NCI-H345 (cell line): ENCODE results near the gene MAP3K14.
A peak's percentile ranks its signal among the peaks of the same experiment; 100 is the strongest.

Experiments
- DNase-seq: peaks from one replicate; lab custom pipeline; 2025; lab: John Stamatoyannopoulos, UW

Gene MAP3K14

GRCh38 chr17:45282683-45283644 lies 33.9 kb downstream of the MAP3K14 start:
- peak; percentile 91 for DNase-seq

- no peak for DNase-seq
Observed at GRCh38 chr17:45279898-45280297, 36.9 kb downstream of the MAP3K14 start.

GRCh38 chr17:45277992-45278391 lies 38.8 kb downstream of the MAP3K14 start:
- no peak for DNase-seq

- peak; percentile 91 for DNase-seq
Observed at GRCh38 chr17:45277216-45277849, 39.5 kb downstream of the MAP3K14 start.

GRCh38 chr17:45276031-45276430 lies 40.8 kb downstream of the MAP3K14 start:
- DNase-seq = no peak

GRCh38 chr17:45274033-45274432 lies 42.8 kb downstream of the MAP3K14 start:
- DNase-seq = no peak

- DNase-seq = no peak
Observed at GRCh38 chr17:45273551-45273957, 43.3 kb downstream of the MAP3K14 start.

GRCh38 chr17:45271603-45272002 lies 45.2 kb downstream of the MAP3K14 start:
- no peak for DNase-seq

GRCh38 chr17:45270828-45271418 lies 45.9 kb downstream of the MAP3K14 start:
- DNase-seq = no peak

GRCh38 chr17:45269912-45270311 lies 46.9 kb downstream of the MAP3K14 start:
- DNase-seq = no peak

- no peak for DNase-seq
Observed at GRCh38 chr17:45267436-45268055, 49.3 kb downstream of the MAP3K14 start.

GRCh38 chr17:45266372-45266926 lies 50.4 kb downstream of the MAP3K14 start:
- no peak for DNase-seq

GRCh38 chr17:45265821-45266220 lies 51.0 kb downstream of the MAP3K14 start:
- no peak for DNase-seq

GRCh38 chr17:45264988-45265387 lies 51.8 kb downstream of the MAP3K14 start:
- DNase-seq = no peak

- no peak for DNase-seq
Observed at GRCh38 chr17:45264430-45264829, 52.4 kb downstream of the MAP3K14 start.

- no peak for DNase-seq
Observed at GRCh38 chr17:45263477-45263860, 53.4 kb downstream of the MAP3K14 start.

- no peak for DNase-seq
Observed at GRCh38 chr17:45262516-45263476, 54.0 kb downstream of the MAP3K14 start.

GRCh38 chr17:45261577-45262515 lies 55.0 kb downstream of the MAP3K14 start, which contains the start of gene SPATA32:
SPATA32 (minus strand) TSS chr17:45262094; CDS start chr17:45262016, 78 bp downstream.
- no peak for DNase-seq

- DNase-seq = no peak
Observed at GRCh38 chr17:45260204-45260783, 56.5 kb downstream of the MAP3K14 start.
